ENCODE results near the gene RTKN2.
"Not testable (repeated sequence)": the region's sequence is repeated elsewhere in the genome, so short reads cannot be mapped to it uniquely, and the experiment has no call there.

The RTKN2 gene

DNA sequence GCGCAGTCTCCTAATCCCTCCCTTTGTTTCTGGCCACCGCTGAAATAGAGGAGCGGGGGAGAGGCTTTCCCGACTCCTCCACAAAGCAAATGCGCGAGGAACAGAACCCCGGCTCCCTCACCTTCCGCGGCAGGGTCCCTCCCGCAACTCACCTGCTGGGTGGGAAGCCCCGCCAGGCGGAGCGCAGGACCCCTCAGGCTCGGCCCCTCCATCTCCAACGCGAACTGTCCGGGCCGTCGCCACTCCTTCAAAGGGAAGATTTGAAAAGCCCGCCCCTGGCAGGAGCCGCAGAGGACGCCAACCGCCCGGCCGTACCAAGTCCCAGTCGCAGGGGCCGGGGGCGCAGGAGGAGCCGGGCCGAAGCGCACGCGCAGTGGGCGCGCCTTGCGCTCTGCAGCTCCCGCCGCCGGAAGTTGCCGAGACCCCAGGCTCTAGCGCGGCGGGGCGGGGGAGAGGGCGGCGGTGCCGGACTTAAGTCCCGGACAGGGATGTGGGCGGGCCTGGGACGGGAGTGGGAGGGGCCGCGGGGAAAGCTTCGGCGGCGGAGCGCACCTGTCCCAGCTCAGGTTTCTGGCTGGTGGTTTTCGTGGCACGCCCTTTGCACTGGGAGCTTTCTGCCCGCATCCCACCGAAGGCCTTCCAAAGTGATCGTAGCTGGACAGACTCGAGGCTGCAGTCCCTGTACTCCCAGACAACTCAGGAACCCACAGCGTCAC lies at the start of gene RTKN2:
Gene RTKN2, minus strand, starts transcription at position 446 of the 716 bp plus-strand sequence. Its CDS starts 234 bp downstream, at position 212.
- peak; percentile 87 for DNase-seq

DNA sequence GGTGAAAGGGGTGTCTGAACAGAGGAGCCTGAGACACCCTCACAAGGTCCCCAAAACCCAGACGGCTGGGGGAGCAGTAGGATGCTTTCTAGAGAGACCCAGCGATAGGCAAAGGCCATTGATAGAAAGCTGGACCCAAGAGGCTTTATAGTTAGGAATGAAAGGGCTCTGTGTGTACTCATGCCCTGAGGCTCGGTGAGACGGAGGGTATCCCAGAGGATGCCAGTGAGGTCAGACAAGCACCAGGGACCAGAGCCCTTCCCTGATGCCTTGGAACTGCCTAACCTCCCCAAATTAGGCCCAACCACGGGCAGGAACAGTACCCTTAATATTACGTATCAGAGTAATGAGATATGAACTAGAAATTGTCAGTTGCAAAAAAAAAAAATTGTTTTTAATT lies 48.6 kb upstream of the RTKN2 start:
- DNase-seq: no peak

DNA sequence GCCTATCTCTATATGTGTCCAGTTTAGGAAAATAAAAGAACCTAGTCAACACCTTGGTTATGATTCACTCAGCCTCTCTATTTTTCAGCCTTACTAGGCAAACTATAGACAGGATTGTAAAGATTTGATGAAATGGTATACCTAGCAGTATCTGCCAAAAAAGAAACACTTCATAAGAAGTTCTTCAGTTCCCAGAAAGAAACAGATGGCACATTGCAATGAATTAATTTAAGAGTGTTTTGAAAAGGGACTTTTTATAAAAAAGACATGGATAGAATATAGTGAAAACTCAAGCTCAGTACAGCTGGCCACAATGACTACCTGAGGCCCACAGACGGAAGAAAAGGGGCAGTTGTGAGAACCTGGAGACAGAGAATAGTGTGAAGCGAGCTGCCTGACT lies 40.6 kb upstream of the RTKN2 start:
- DNase-seq: no peak

DNA sequence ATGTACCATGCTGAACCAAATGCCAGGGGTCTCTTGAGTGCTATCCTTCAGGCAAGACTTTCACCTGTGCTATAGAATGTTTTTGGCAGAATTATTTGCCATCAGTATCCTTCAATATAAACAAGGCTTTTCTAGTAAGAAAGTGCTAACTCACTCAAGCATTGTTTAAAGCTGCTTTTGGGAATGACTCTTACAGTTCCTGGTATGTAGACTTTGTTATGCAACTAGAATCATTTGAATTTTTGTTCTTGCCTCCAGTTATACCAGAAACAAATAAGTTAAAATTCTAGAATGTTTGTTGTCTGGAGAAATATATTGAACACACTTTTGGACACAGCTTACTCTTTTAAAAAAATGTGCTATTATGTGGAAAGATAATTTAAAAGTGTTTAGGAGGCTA lies 39.5 kb upstream of the RTKN2 start:
- no peak for DNase-seq

GRCh38 chr10:62307635-62308034 lies 39.0 kb upstream of the RTKN2 start:
- no peak for DNase-seq

GRCh38 chr10:62306663-62307062 lies 38.0 kb upstream of the RTKN2 start:
- no peak for DNase-seq

DNA sequence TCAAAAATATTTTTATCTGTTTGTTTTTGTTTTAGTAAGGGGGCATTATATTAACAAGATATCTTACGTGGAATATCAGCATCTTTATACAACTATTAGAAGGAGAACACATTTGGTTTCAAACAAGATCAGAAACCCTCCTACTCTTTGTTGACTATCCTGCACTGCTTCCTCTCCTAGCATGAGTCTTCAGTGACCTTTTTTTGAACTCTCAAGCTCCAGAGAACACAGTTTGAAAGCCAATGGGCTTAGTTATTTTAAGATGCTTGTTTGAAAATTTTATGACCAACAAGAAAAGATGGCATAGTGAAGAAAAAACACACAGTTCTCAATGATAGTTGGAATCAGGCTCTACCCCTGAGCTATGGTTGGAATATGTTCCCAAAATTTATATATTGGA lies 37.2 kb upstream of the RTKN2 start:
- no peak for DNase-seq

GRCh38 chr10:62303922-62304321 lies 35.3 kb upstream of the RTKN2 start:
- no peak for DNase-seq

- DNase-seq: no peak
Observed at GRCh38 chr10:62302760-62303159, 34.1 kb upstream of the RTKN2 start.

- DNase-seq: no peak
Observed at GRCh38 chr10:62297857-62298256, 29.2 kb upstream of the RTKN2 start.

DNA sequence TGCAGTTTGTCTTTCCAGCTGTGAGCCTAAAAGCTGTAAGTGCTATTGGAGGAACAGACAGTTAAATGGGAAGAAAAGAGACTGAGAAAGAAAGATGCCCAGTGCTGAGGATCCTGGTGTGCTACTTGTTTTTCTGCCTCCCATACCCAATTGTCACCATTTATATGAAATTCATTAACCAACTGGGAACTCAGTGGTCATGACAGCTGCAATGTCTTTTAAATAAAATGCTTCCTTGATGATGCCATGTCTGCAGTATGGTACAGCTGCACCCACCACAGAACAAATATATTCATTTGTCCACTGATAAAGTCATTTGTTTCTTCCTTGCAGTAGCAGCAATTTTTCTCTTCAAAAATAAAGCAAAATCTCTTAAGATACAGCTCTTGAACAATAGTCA lies 15.6 kb upstream of the RTKN2 start:
- no peak for DNase-seq

DNA sequence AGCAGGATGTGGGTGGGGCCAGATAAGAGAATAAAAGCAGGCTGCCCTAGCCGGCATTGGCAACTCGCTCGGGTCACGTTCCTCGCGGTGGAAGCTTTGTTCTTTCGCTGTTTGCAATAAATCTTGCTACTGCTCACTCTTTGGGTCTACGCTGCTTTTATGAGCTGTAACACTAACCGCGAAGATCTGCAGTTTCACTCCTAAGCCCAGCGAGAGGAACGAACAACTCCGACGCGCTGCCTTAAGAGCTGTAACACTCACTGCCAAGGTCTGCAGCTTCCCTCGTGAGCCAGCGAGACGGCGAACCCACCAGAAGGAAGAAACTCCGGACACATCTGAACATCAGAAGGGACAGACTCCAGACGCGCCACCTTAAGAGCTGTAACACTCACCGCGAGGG lies 12.7 kb upstream of the RTKN2 start:
- DNase-seq: not testable (repeated sequence)

DNA sequence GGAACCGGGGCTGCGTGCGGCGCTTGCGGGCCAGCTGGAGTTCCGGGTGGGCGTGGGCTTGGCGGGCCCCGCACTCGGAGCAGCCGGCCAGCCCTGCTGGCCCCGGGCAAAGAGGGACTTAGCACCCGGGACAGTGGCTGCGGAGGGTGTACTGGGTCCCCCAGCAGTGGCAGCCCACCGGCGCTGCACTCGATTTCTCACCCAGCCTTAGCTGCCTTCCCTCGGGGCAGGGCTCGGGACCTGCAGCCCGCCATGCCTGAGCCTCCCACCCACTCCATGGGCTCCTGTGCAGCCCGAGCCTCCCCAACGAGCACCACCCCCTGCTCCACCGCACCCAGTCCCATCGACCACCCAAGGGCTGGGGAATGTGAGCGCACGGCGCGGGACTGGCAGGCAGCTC lies 11.7 kb upstream of the RTKN2 start:
- not testable (repeated sequence) for DNase-seq

GRCh38 chr10:62278441-62278910 lies 9.8 kb upstream of the RTKN2 start:
- no peak for DNase-seq

DNA sequence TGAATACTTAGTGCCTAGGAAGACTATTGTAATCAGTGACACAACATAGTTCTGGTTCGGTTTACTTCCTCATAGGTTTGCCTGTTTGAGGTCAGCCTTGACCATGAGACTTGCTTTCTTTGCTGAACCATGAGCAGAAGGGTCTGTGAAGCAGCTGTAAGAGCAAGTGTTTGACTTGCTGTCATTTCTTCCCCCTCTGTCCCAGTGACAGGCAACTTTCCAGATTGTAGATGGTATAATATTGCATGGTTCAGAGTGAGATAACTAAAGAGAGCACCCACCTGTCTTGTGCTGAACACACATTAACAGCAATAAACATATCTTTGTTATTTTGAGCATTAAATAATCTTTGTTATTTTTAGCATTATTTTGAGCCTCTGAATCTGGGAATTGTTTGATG lies 9.3 kb upstream of the RTKN2 start:
- no peak for DNase-seq

- DNase-seq: no peak
Observed at GRCh38 chr10:62270020-62270419, 1.4 kb upstream of the RTKN2 start.

GRCh38 chr10:62268027-62268398 lies 631 bp downstream of the RTKN2 start:
- no peak for DNase-seq

DNA sequence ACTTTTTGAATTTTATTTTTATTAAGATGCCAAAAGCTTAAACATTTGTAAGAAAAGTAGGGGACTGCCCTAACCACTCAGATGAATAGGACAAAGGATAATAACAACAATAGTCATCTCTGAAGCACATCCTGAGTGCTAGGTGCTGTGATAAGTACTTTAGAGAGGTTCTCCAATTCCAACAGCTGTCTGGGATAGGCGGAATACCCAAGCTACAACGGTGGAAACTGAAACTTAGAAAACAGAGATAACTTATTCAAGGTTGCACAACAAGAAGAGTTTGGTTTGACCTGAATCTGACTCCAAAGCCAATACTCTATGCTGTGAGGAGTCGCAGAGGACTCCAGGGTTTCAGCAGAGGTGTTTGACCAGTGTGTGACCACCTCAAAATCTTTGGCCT lies 2.0 kb downstream of the RTKN2 start:
- peak; percentile 21 for DNase-seq

DNA sequence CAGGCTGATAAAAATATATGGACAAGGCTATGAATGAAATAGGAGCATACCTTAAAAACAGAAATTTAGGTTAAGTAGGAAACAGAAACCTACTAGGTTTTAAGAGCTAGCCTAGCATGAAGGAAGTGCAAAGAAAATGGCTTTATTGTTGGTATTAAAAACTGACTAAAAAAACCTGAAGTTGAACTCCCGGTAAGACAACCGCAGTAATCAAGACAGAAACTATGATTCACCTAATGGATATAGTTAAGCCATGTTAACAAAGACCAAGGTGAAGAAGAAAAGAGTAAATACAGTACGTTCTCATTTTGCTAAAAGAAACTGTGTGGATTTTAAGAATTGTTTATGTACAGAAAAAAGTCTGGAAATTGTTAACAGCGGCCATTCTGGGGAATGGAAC lies 2.5 kb downstream of the RTKN2 start:
- no peak for DNase-seq

- DNase-seq: no peak
Observed at GRCh38 chr10:62264702-62265436, 3.8 kb downstream of the RTKN2 start.

DNA sequence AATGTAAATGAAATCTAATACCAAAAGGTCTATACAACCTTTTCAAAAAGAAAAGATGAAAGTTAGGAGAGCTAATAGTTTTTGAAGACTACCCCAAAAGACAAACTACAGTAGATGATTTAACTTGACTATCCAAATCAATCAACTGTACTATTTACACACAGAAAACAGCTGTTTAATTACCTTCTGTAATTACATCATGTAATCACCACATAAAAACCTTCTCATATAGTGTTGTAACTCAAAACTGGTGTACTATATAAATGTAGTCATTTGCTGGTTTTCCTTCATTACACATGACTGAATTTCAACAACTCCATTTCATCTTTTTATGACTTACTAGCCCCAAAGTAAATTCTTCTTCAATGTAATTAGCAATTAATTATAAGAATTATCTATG lies 4.5 kb downstream of the RTKN2 start:
- no peak for DNase-seq

- DNase-seq: no peak
Observed at GRCh38 chr10:62261666-62262065, 7.0 kb downstream of the RTKN2 start.

DNA sequence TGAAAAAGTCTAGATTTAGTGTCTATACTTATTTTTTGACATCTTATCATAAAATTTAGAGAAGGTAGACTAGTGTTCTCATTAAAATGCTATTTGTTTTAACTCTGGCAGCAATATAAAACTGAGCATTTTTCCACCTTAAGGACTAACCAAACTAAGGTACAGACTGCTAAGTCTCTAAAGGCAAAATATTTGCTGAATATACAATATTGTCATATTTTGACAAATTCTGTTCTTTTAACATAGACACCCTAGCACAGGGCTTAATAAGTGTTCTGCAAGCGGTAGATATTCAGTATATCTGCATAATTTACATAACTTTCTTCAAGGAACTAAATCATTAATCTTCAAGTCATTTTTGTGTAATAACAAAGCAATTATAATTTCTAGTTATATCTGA lies 8.6 kb downstream of the RTKN2 start:
- no peak for DNase-seq

DNA sequence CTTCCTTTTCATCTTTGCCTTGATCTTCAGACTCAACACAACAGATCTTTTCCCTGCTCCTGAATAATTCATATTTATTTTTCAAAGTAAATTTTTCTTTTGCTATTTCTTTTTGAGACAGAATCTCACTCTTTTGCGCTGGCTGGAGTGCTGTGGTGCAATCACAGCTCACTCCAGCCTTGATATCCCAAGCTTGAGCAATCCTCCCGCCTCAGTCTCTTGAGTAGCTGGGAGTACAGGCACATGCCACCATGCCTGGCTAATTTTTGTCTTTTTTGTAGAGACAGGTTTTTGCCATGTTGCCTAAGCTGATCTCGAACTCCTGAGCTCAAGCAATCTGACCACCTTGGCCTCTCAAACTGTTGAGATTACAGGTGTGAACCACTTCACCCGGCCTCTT lies 9.2 kb downstream of the RTKN2 start:
- no peak for DNase-seq

DNA sequence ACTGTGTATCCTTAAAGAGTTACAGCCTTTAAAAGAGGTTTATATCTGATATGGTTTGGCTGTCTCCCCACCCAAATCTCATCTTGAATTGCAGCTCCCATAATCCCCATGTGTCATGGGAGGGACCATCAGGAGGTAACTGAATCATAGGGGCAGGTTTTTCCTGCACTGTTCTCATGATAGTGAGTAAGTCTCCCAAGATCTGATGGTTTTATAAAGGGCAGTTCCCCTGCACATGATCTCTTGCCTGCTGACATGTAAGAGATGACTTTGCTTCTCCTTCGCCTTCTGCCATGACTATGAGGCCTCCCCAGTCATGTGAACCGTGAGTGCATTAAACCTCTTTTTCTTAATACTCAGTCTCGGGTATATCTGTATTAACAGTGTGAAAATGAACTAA lies 9.7 kb downstream of the RTKN2 start:
- DNase-seq: no peak
